HG03442 (cell line): ENCODE results near the gene SPTAN1.
"Not testable (repeated sequence)": the region's sequence is repeated elsewhere in the genome, so short reads cannot be mapped to it uniquely, and the experiment has no call there.

Experiments
- ATAC-seq: cut with Tn5 transposase; IDR thresholded peaks from one replicate; pipeline ENCODE4 v1.9.1; 2021; ENCODE audit warnings: mild to moderate bottlenecking, moderate library complexity; ENCODE audit not compliant: unreplicated experiment

The SPTAN1 gene

GRCh38 chr9:128552153-128552743, at the start of gene SPTAN1:
TSS of gene SPTAN1 (plus strand) at chr9:128552587. CDS start at chr9:128566741, 14,154 bp downstream.
- peak; percentile 71 for ATAC-seq

- not testable (repeated sequence) for ATAC-seq
Observed at GRCh38 chr9:128503415-128503825, 49.0 kb upstream of the SPTAN1 start.

GRCh38 chr9:128503870-128504269, 48.5 kb upstream of the SPTAN1 start:
- no peak for ATAC-seq

GRCh38 chr9:128504485-128505413, 47.6 kb upstream of the SPTAN1 start, which contains the start of gene GLE1:
TSS of gene GLE1 (plus strand) at chr9:128504719. CDS start at chr9:128504806, 87 bp downstream.
- ATAC-seq, result peak; percentile 82

GRCh38 chr9:128505414-128505765, 47.0 kb upstream of the SPTAN1 start:
- ATAC-seq, result no peak

GRCh38 chr9:128505906-128506305, 46.5 kb upstream of the SPTAN1 start:
- ATAC-seq, result not testable (repeated sequence)

- no peak for ATAC-seq
Observed at GRCh38 chr9:128512820-128513219, 39.6 kb upstream of the SPTAN1 start.

- no peak for ATAC-seq
Observed at GRCh38 chr9:128521956-128522355, 30.4 kb upstream of the SPTAN1 start.

GRCh38 chr9:128523199-128523925, 29.0 kb upstream of the SPTAN1 start:
- ATAC-seq, result no peak

GRCh38 chr9:128526720-128527119, 25.7 kb upstream of the SPTAN1 start:
- ATAC-seq, result no peak

- no peak for ATAC-seq
Observed at GRCh38 chr9:128528445-128529160, 23.8 kb upstream of the SPTAN1 start.

- no peak for ATAC-seq
Observed at GRCh38 chr9:128529191-128529590, 23.2 kb upstream of the SPTAN1 start.

GRCh38 chr9:128532581-128532980, 19.8 kb upstream of the SPTAN1 start:
- no peak for ATAC-seq

- ATAC-seq, result no peak
Observed at GRCh38 chr9:128540634-128541360, 11.6 kb upstream of the SPTAN1 start.

GRCh38 chr9:128546504-128546903, 5.9 kb upstream of the SPTAN1 start:
- ATAC-seq, result no peak

GRCh38 chr9:128548876-128549275, 3.5 kb upstream of the SPTAN1 start:
- ATAC-seq, result no peak

GRCh38 chr9:128550226-128550625, 2.2 kb upstream of the SPTAN1 start:
- no peak for ATAC-seq

- no peak for ATAC-seq
Observed at GRCh38 chr9:128550770-128551656, 1.4 kb upstream of the SPTAN1 start.

- no peak for ATAC-seq
Observed at GRCh38 chr9:128551657-128552152, 682 bp upstream of the SPTAN1 start.
